NB4 (cell line): Measurements from ENCODE around the gene ABITRAM.

Experiments used
- MYC ChIP-seq: IDR thresholded peaks from 2 replicates; pipeline ENCODE4 v1.6.1; 2011; ENCODE audit warnings: low read depth, low read length
- POLR2A ChIP-seq: IDR thresholded peaks from 2 replicates; pipeline ENCODE4 v1.6.1; 2011; ENCODE audit warnings: mild to moderate bottlenecking; ENCODE audit not compliant: insufficient read length; ENCODE audit errors: extremely low read depth
- TF ChIP-seq, protein P1 (sequence below): IDR thresholded peaks from one replicate; pipeline ENCODE4 v1.5.1; 2012; ENCODE audit warnings: low read depth, low read length

DNA sequence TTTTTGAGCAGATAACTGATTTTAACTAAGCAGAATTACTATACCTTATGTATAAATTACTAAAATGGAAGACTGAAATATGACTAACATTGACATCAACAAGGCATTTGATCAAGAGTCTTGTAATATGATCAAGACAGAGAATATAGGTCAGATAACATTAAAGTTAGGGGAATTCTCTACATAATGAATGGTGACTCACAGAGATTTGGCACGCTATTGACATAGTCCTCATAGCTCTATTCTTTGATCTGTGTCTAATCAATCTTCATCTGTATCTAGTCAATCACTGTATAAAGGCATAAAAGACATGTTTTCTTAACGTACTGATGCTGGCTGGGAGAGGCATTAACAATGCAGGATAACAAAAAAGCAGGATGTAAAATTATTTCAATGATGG is 17.4 kb downstream of the ABITRAM start:
- TF ChIP-seq, protein P1, sequence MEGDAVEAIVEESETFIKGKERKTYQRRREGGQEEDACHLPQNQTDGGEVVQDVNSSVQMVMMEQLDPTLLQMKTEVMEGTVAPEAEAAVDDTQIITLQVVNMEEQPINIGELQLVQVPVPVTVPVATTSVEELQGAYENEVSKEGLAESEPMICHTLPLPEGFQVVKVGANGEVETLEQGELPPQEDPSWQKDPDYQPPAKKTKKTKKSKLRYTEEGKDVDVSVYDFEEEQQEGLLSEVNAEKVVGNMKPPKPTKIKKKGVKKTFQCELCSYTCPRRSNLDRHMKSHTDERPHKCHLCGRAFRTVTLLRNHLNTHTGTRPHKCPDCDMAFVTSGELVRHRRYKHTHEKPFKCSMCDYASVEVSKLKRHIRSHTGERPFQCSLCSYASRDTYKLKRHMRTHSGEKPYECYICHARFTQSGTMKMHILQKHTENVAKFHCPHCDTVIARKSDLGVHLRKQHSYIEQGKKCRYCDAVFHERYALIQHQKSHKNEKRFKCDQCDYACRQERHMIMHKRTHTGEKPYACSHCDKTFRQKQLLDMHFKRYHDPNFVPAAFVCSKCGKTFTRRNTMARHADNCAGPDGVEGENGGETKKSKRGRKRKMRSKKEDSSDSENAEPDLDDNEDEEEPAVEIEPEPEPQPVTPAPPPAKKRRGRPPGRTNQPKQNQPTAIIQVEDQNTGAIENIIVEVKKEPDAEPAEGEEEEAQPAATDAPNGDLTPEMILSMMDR, result no peak
- TF ChIP-seq POLR2A (no peak), MYC (no peak)
